Hepatocyte (in vitro differentiated cells): ENCODE results near the gene FHIP1B.

ENCODE experiments used
- EZH2 ChIP-seq: fragments of 200-600 bp; sonication (generic); IDR thresholded peaks from 2 replicates; pipeline ENCODE4 v1.6.1; 2016; ENCODE audit warnings: antibody characterized with exemption, mild to moderate bottlenecking, borderline replicate concordance
- TF ChIP-seq, protein P1 (sequence below): fragments of 200-600 bp; sonication (generic); IDR thresholded peaks from 2 replicates; pipeline ENCODE4 v1.5.1; 2016; ENCODE audit warnings: antibody characterized with exemption, mild to moderate bottlenecking; ENCODE audit not compliant: poor library complexity

GRCh38 chr11:6225896-6226295, 8.5 kb downstream of the FHIP1B start:
- TF ChIP-seq, protein P1, sequence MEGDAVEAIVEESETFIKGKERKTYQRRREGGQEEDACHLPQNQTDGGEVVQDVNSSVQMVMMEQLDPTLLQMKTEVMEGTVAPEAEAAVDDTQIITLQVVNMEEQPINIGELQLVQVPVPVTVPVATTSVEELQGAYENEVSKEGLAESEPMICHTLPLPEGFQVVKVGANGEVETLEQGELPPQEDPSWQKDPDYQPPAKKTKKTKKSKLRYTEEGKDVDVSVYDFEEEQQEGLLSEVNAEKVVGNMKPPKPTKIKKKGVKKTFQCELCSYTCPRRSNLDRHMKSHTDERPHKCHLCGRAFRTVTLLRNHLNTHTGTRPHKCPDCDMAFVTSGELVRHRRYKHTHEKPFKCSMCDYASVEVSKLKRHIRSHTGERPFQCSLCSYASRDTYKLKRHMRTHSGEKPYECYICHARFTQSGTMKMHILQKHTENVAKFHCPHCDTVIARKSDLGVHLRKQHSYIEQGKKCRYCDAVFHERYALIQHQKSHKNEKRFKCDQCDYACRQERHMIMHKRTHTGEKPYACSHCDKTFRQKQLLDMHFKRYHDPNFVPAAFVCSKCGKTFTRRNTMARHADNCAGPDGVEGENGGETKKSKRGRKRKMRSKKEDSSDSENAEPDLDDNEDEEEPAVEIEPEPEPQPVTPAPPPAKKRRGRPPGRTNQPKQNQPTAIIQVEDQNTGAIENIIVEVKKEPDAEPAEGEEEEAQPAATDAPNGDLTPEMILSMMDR, result no peak
- no peak for TF ChIP-seq EZH2
